ENCODE measurements around the gene LAT. TPM values are rescaled to one million over a fixed set of nuclear protein-coding genes. Genes with fewer than 3 reads are reported as not detected.

Gene LAT
- total and polyA plus RNA-seq, 2 of the 13 experiments (the other 11 are each of a cell fraction or from before 2014, with no cell fraction given): 2.0 to 3.0 TPM

- TF ChIP-seq RERE (CRISPR knock-in tag; IDR thresholded peaks at IDR 0.05; ENCODE audit: low read depth): no peak
- TF ChIP-seq PHF20 (CRISPR knock-in tag; IDR thresholded peaks at IDR 0.05): peak; percentile 26; the same call in 1 of the 2 replicates
- peak; percentile 55; the same call in 1 of the 2 replicates for TF ChIP-seq THAP9 (CRISPR knock-in tag; IDR thresholded peaks at IDR 0.05; ENCODE audit: borderline replicate concordance)
- peak; percentile 68 for TF ChIP-seq HDAC1 (CRISPR knock-in tag; IDR thresholded peaks at IDR 0.05)
- peak; percentile 55; the same call in 1 of the 2 replicates for TF ChIP-seq MAZ (IDR thresholded peaks at IDR 0.05; ENCODE audit: borderline replicate concordance, low read depth, low read length)
- TF ChIP-seq MAZ (CRISPR knock-in tag; IDR thresholded peaks at IDR 0.05; ENCODE audit: low read depth): no peak
- no peak for TF ChIP-seq ZNF333 (CRISPR knock-in tag; IDR thresholded peaks at IDR 0.05; ENCODE audit: borderline replicate concordance)
- TF ChIP-seq CEBPB (IDR thresholded peaks at IDR 0.05; ENCODE audit: borderline replicate concordance, low read depth, low read length): no peak
- TF ChIP-seq ZNF574 (CRISPR knock-in tag; IDR thresholded peaks at IDR 0.05): peak; percentile 59
- TF ChIP-seq, protein P1, sequence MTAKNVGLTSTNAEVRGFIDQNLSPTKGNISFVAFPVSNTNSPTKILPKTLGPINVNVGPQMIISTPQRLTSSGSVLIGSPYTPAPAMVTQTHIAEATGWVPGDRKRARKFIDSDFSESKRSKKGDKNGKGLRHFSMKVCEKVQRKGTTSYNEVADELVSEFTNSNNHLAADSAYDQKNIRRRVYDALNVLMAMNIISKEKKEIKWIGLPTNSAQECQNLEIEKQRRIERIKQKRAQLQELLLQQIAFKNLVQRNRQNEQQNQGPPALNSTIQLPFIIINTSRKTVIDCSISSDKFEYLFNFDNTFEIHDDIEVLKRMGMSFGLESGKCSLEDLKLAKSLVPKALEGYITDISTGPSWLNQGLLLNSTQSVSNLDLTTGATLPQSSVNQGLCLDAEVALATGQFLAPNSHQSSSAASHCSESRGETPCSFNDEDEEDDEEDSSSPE (CRISPR knock-in tag; IDR thresholded peaks at IDR 0.05): peak; percentile 85; the same call in 1 of the 2 replicates
- TF ChIP-seq SPEN (CRISPR knock-in tag; IDR thresholded peaks at IDR 0.05; ENCODE audit: low read depth): no peak; the same call in 1 of the 2 replicates
- TF ChIP-seq, protein P2, sequence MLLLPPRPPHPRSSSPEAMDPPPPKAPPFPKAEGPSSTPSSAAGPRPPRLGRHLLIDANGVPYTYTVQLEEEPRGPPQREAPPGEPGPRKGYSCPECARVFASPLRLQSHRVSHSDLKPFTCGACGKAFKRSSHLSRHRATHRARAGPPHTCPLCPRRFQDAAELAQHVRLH (CRISPR knock-in tag; IDR thresholded peaks at IDR 0.05; ENCODE audit: borderline replicate concordance, low read depth): peak; percentile 62; the same call in 1 of the 2 replicates
- peak; percentile 2; the same call in 1 of the 2 replicates for TF ChIP-seq MED1 (CRISPR knock-in tag; IDR thresholded peaks at IDR 0.05)
- TF ChIP-seq ZNF777 (CRISPR knock-in tag; IDR thresholded peaks at IDR 0.05): no peak
- no peak for TF ChIP-seq JDP2 (CRISPR knock-in tag; IDR thresholded peaks at IDR 0.05; ENCODE audit: borderline replicate concordance)
Measured at GRCh38 chr16:28935924-28936783, 48.7 kb upstream of the LAT start (continued).

Data from HepG2 (cell line).